Measurements from ENCODE around the gene LAMA3.

Gene LAMA3

DNA sequence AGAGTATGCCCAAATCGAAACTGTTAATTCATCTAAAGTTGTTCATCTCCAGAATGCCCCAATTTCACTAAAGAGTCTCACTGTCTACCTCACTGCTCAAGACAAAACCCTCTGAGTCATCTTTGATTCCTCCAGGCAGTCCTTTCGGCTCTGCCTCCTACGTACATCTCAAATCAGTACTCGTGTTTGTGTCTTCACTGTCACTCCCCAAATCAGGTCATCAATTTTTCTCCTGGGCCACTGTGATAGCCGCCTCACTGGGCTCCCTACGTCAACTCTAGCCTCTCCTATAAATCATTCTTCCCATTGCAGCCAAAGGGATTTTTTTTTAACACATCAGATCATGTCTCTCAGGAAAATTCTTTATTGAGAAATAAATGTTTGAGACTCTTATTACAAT, 283.2 kb downstream of the LAMA3 start:
- TF ChIP-seq, protein P1, sequence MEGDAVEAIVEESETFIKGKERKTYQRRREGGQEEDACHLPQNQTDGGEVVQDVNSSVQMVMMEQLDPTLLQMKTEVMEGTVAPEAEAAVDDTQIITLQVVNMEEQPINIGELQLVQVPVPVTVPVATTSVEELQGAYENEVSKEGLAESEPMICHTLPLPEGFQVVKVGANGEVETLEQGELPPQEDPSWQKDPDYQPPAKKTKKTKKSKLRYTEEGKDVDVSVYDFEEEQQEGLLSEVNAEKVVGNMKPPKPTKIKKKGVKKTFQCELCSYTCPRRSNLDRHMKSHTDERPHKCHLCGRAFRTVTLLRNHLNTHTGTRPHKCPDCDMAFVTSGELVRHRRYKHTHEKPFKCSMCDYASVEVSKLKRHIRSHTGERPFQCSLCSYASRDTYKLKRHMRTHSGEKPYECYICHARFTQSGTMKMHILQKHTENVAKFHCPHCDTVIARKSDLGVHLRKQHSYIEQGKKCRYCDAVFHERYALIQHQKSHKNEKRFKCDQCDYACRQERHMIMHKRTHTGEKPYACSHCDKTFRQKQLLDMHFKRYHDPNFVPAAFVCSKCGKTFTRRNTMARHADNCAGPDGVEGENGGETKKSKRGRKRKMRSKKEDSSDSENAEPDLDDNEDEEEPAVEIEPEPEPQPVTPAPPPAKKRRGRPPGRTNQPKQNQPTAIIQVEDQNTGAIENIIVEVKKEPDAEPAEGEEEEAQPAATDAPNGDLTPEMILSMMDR (conservative IDR thresholded peaks at IDR 0.05; ENCODE audit: low read depth, low read length): no peak
- no peaks in the 10 kb centered on the region; the same call in 1 of the 2 replicates for H3K27me3 ChIP-seq (ENCODE audit: insufficient read depth, low read depth)
- H3K9ac ChIP-seq: no peak overlapping the region
- H4K20me1 ChIP-seq (ENCODE audit: insufficient read depth): no peaks in the 10 kb centered on the region
- no peak overlapping the region for H3K4me2 ChIP-seq
- H3K4me3 ChIP-seq (IDR thresholded peaks at IDR 0.05; ENCODE audit: insufficient read depth, low read depth, low read length): no peak overlapping the region
- no peaks in the 10 kb centered on the region for H3K4me1 ChIP-seq (ENCODE audit: low read depth, poor library complexity, severe bottlenecking)
- no peak overlapping the region for H3K27ac ChIP-seq
- no peaks in the 10 kb centered on the region for H3K79me2 ChIP-seq (ENCODE audit: insufficient read depth, low read depth)
- H3K36me3 ChIP-seq (ENCODE audit: insufficient read depth): no peaks in the 10 kb centered on the region
- no peak overlapping the region for H2AFZ ChIP-seq (ENCODE audit: low read depth)

DNA sequence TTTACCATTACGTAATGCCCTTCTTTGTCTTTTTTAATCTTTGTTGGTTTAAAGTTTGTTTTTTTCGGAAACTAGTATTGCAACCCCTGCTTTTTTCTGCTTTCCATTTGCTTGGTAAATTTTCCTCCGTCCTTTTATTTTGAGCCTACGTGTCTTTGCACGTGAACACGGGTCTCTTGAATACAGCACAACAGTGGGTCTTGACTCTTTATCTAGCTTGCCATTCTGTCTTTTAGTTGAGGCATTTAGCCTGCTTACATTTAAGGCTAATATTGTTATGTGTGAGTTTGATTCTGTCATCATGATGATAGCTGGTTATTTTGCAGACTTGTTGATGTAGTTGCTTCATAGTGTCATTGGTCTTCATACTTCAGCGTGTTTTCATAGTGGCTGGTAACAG, 287.9 kb downstream of the LAMA3 start:
- no peaks in the 10 kb centered on the region for H3K36me3 ChIP-seq (ENCODE audit: insufficient read depth)
- no peak overlapping the region for H3K9ac ChIP-seq
- no peaks in the 10 kb centered on the region for H3K4me1 ChIP-seq (ENCODE audit: low read depth, poor library complexity, severe bottlenecking)
- H3K27me3 ChIP-seq (ENCODE audit: insufficient read depth, low read depth): no peaks in the 10 kb centered on the region
- H3K79me2 ChIP-seq (ENCODE audit: insufficient read depth, low read depth): no peaks in the 10 kb centered on the region
- H2AFZ ChIP-seq (ENCODE audit: low read depth): no peak overlapping the region
- no peaks in the 10 kb centered on the region for H4K20me1 ChIP-seq (ENCODE audit: insufficient read depth)
- no peak overlapping the region for H3K27ac ChIP-seq
- no peak overlapping the region for H3K4me3 ChIP-seq (IDR thresholded peaks at IDR 0.05; ENCODE audit: insufficient read depth, low read depth, low read length)
- TF ChIP-seq, protein P1 (conservative IDR thresholded peaks at IDR 0.05; ENCODE audit: low read depth, low read length): no peak
- H3K4me2 ChIP-seq: no peak overlapping the region

DNA sequence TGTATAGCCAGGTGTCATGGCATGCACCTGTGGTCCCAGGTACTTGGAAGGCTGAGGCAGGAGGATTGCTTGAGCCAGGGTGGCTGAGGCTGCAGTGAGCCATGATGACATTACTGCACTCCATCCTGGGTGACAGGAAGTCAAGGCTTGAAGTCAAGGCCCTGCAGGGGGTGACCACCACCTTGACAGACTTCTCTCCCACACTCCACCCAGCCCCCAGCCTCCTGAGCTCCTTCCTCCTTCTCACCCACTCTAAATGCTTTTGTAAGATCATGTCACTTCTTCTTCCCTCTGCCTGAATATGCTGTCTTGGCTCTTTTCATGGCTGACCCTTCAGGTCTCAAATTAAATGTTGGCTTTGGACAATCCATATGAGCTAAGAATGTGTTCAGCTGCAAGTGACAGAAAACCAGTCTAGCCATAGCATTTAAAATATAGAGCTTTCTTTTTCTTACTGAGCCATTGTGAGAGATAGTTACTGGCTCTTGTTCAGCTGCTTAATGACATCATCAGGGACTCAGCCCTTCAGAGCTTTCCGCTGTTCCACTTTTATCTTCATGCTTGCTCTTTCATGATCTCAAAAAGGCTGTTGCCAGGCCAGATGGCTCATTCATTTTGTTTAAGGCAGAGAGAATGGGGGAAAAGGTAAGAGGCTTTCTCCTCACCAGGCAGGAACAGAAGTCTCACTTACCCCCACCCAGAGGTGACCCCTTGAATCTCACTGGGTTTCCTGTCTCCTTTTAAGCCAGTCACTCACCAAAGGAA, 288.6 kb downstream of the LAMA3 start:
- Histone ChIP-seq H3K79me2 (ENCODE audit: insufficient read depth, low read depth) (no peaks in the 10 kb centered on the region), H3K4me2 (no peak overlapping the region), H3K27me3 (ENCODE audit: insufficient read depth, low read depth) (no peaks in the 10 kb centered on the region), H3K4me3 (IDR thresholded peaks at IDR 0.05; ENCODE audit: insufficient read depth, low read depth, low read length) (no peak overlapping the region), H3K4me1 (ENCODE audit: low read depth, poor library complexity, severe bottlenecking) (no peaks in the 10 kb centered on the region), H3K9ac (no peak overlapping the region), H2AFZ (ENCODE audit: low read depth) (no peak overlapping the region), H3K36me3 (ENCODE audit: insufficient read depth) (no peaks in the 10 kb centered on the region), H3K27ac (no peak overlapping the region), H4K20me1 (ENCODE audit: insufficient read depth) (no peaks in the 10 kb centered on the region)
- TF ChIP-seq, protein P1 (conservative IDR thresholded peaks at IDR 0.05; ENCODE audit: low read depth, low read length): no peak

DNA sequence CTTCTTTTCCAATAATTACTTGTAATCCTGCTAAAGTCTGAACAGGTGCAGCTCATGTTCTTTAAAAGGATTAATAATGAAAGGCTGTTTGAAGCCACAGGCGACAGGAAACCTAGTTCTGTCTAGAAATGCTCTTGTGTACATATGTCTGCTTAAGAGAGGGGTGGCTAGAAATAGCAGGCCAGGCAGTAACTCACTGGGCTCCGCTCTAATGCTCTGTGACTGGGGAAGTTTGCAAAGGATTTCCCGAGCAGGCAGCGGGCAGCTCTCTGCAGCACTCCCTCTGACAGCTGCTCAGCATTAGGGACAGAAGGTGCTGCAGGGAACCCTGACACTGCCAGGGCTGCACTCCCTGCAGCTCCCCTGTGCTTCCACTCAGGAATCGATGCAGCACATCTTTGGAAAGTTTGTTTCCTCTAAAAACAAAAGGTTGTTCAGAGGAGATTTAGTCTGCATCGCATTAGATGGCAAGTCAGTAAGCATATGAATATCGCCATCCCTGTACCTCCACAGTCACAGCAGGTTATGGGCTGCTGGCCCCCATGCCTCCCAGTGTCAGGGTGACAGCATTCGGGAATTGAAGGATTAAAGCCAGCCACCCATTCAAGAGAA, 292.2 kb downstream of the LAMA3 start:
- Histone ChIP-seq H3K4me3 (IDR thresholded peaks at IDR 0.05; ENCODE audit: insufficient read depth, low read depth, low read length) (no peak overlapping the region), H3K4me1 (ENCODE audit: low read depth, poor library complexity, severe bottlenecking) (no peaks in the 10 kb centered on the region), H3K27me3 (ENCODE audit: insufficient read depth, low read depth) (no peaks in the 10 kb centered on the region), H3K9ac (no peak overlapping the region), H3K27ac (no peak overlapping the region), H4K20me1 (ENCODE audit: insufficient read depth) (no peaks in the 10 kb centered on the region), H2AFZ (ENCODE audit: low read depth) (no peak overlapping the region), H3K4me2 (no peak overlapping the region), H3K79me2 (ENCODE audit: insufficient read depth, low read depth) (no peaks in the 10 kb centered on the region), H3K36me3 (ENCODE audit: insufficient read depth) (no peaks in the 10 kb centered on the region)
- TF ChIP-seq, protein P1 (conservative IDR thresholded peaks at IDR 0.05; ENCODE audit: low read depth, low read length): no peak

All from KMS-11 (cell line).